Endothelial cell of umbilical vein (primary cell): ENCODE data around the gene LRRC71. TPM values are rescaled to one million over a fixed set of nuclear protein-coding genes. Genes with fewer than 3 reads are reported as not detected.

Experiments
- BruUV-seq: library from RNA; stranded (reverse); fragments of 400-500 nt; replicated peaks from 2 replicates; lab custom pipeline; 2021; lab: Mats Ljungman, UMichigan
- CTCF ChIA-PET: fragments of 300-600, 350-600 bp; sonication (Branson Sonifier 250); formaldehyde crosslinking; loops from one replicate; lab custom pipeline; 2021; ENCODE audit warnings: antibody characterized with exemption, inconsistent platforms; lab: Charles Lee
- POLR2A ChIA-PET: fragments of 300-600, 350-600 bp; sonication (Branson Sonifier 250); formaldehyde crosslinking; loops from one replicate; lab custom pipeline; 2021; ENCODE audit warnings: antibody characterized with exemption, inconsistent platforms; lab: Charles Lee
- DNase-seq: peaks from one replicate; pipeline ENCODE4 v3.0.0-alpha.2; 2011; ENCODE audit warnings: low read depth, low spot score
- FAIRE-seq: peaks from 2 replicates; lab custom pipeline; 2011; peaks lifted over from hg19 to GRCh38; lab: Jason Lieb, UNC
- H2AFZ ChIP-seq: 2 replicates; pipeline ENCODE4 v1.6.0; 2012; ENCODE audit warnings: low read depth, low read length, control low read depth, inconsistent platforms
- H3K27ac ChIP-seq: 2 replicates; pipeline ENCODE4 v1.5.1; 2011; ENCODE audit warnings: low read depth, mild to moderate bottlenecking, control low read depth, low read length, moderate library complexity; ENCODE audit not compliant: insufficient read depth
- H3K27me3 ChIP-seq, 2 experiments: 2 replicates each; pipeline versions ENCODE4 v1.6.0 to v1.6.1; 2011; ENCODE audit warnings: low read length in 2 of 2, mixed read lengths in 1 of 2; ENCODE audit not compliant: control insufficient read depth in 2 of 2, insufficient read depth in 2 of 2
- H3K36me3 ChIP-seq, 2 experiments: 2 replicates in 1 of 2; 3 replicates in 1 of 2; pipeline ENCODE4 v1.5.1; 2011; ENCODE audit warnings: low read length in 2 of 2, mild to moderate bottlenecking in 1 of 2, moderate library complexity in 1 of 2; ENCODE audit not compliant: control insufficient read depth in 2 of 2, insufficient read depth in 2 of 2; ENCODE audit errors: extremely low read depth in 1 of 2
- H3K4me1 ChIP-seq: 3 replicates; pipeline ENCODE4 v1.5.1; 2011; ENCODE audit warnings: mild to moderate bottlenecking, low read length; ENCODE audit not compliant: control insufficient read depth, insufficient read depth; ENCODE audit errors: extremely low read depth
- H3K4me2 ChIP-seq: 2 replicates; pipeline ENCODE4 v1.6.1; 2011; ENCODE audit warnings: low read length, control low read depth, mixed read lengths; ENCODE audit not compliant: insufficient read depth
- H3K4me3 ChIP-seq, 3 experiments: fragments of 200-600 bp in 1 of 3; sonication (generic), shearing (Covaris generic) in 1 of 3; replicated peaks in 1 of 3; 2 replicates each; pipeline ENCODE4 v1.5.1; 2011 to 2016; ENCODE audit warnings: control low read depth in 3 of 3, low read length in 3 of 3, mild to moderate bottlenecking in 2 of 3, inconsistent platforms in 1 of 3, low read depth in 1 of 3, moderate library complexity in 1 of 3; ENCODE audit not compliant: insufficient read depth in 1 of 3
- H3K79me2 ChIP-seq: 2 replicates; pipeline ENCODE4 v1.6.0; 2012; ENCODE audit warnings: low read length, inconsistent platforms; ENCODE audit not compliant: control insufficient read depth, insufficient read depth
- H3K9ac ChIP-seq: replicated peaks from 2 replicates; pipeline ENCODE3; 2011; ENCODE audit warnings: low read length, control low read depth; ENCODE audit not compliant: insufficient read depth; ENCODE audit errors: extremely low read depth
- H3K9me1 ChIP-seq: replicated peaks from 3 replicates; pipeline ENCODE4 v1.6.0; 2011; ENCODE audit warnings: mild to moderate bottlenecking, low read length; ENCODE audit not compliant: control insufficient read depth, insufficient read depth; ENCODE audit errors: extremely low read depth
- H3K9me3 ChIP-seq: replicated peaks from 2 replicates; pipeline ENCODE4 v1.5.1; 2012; ENCODE audit warnings: low read length, inconsistent platforms; ENCODE audit not compliant: control insufficient read depth, insufficient read depth
- H4K20me1 ChIP-seq: replicated peaks from 2 replicates; pipeline ENCODE3; 2011; ENCODE audit warnings: mild to moderate bottlenecking, low read length; ENCODE audit not compliant: control insufficient read depth, insufficient read depth; ENCODE audit errors: extremely low read depth
- EZH2 ChIP-seq: IDR thresholded peaks from 2 replicates; pipeline ENCODE4 v1.6.1; 2012; ENCODE audit warnings: borderline replicate concordance, low read depth, mild to moderate bottlenecking, moderate library complexity, low read length, inconsistent platforms; ENCODE audit not compliant: severe bottlenecking
- FOS ChIP-seq: IDR thresholded peaks from 2 replicates; pipeline ENCODE4 v1.6.1; 2011; ENCODE audit warnings: mild to moderate bottlenecking, low read length, moderate library complexity, borderline replicate concordance; ENCODE audit not compliant: insufficient read depth
- GATA2 ChIP-seq: IDR thresholded peaks from 2 replicates; pipeline ENCODE4 v1.7.0; 2011; ENCODE audit warnings: low read depth, mild to moderate bottlenecking, moderate library complexity, mixed read lengths, low read length; ENCODE audit not compliant: insufficient read length, insufficient read depth
- MYC ChIP-seq: IDR thresholded peaks from one replicate; pipeline ENCODE4 v1.6.1; 2011; ENCODE audit warnings: mild to moderate bottlenecking, low read depth, low read length
- POLR2A ChIP-seq: IDR thresholded peaks from 2 replicates; pipeline ENCODE4 v1.6.1; 2012; ENCODE audit warnings: low read depth, mild to moderate bottlenecking, control low read depth, low read length
- POLR2AphosphoS5 ChIP-seq: IDR thresholded peaks from 2 replicates; pipeline ENCODE4 v1.6.1; 2012; ENCODE audit warnings: low read depth, mild to moderate bottlenecking, control low read depth, low read length, moderate library complexity; ENCODE audit not compliant: insufficient read depth
- dilution Hi-C: fragments of 300-500 bp; cut with MboI; formaldehyde crosslinking; loops from one replicate; pipeline ENCODE4 v1.15.0; 2019; ENCODE audit warnings: low sequenced_read_pairs; ENCODE audit not compliant: extremely low pct_ligation_motif_present
- intact Hi-C: fragments of 100-400 bp; cut with micrococcal nuclease; formaldehyde crosslinking; loops from one replicate; pipeline ENCODE4 v1.10.0; 2022
- polyA plus RNA-seq, 4 experiments: library from polyadenylated mRNA; depleted of rRNA in 3 of 4; stranded (reverse) in 3 of 4; unstranded in 1 of 4; fragments of >200 nt; gene quantifications; 2 replicates each; pipeline versions ENCODE4 v1.2.1 to v1.2.3, GENCODE V29; 2011 to 2012; ENCODE audit warnings: missing spikeins in 1 of 4
- total RNA-seq: library from RNA; stranded (reverse); gene quantifications from 2 replicates; pipeline ENCODE4 v1.2.3, GENCODE V29; 2021
- TF ChIP-seq, protein P1 (sequence below), 2 donors: IDR thresholded peaks; 1 replicate in 1 of 2; 2 replicates in 1 of 2; pipeline ENCODE4 v1.5.1; 2011; ENCODE audit warnings: low read length in 2 of 2, mild to moderate bottlenecking in 2 of 2, moderate library complexity in 2 of 2, control low read depth in 1 of 2, inconsistent platforms in 1 of 2, low read depth in 1 of 2; ENCODE audit not compliant: insufficient read depth in 1 of 2; ENCODE audit errors: extremely low read depth in 1 of 2

Gene LRRC71
- total and polyA plus RNA-seq, 2 donors (not counting 3 experiments of a cell fraction or from before 2014, with no cell fraction given) = 0.35 to 0.66 TPM

GRCh38 chr1:156927215-156928042 is 7.0 kb downstream of the LRRC71 start:
- Histone ChIP-seq H3K27me3 (peaks cover 17 to 25% of the 10 kb centered on the region in 2 experiments), H3K4me3 (peak overlapping the region in 1 of 3 experiments; percentile 17), H4K20me1 (no peaks in the 10 kb centered on the region), H3K4me2 (peak overlapping the region; percentile 6), H3K9ac (no peak overlapping the region), H3K9me3 (no peaks in the 10 kb centered on the region), H3K27ac (no peak overlapping the region), H2AFZ (peak overlapping the region; percentile 63), H3K9me1 (no peaks in the 10 kb centered on the region), H3K36me3 (no peaks in the 10 kb centered on the region), H3K4me1 (peaks cover 2% of the 10 kb centered on the region), H3K79me2 (no peaks in the 10 kb centered on the region)
- TF ChIP-seq EZH2 (peak; percentile 30), POLR2A (no peak), FOS (no peak), POLR2AphosphoS5 (no peak), GATA2 (no peak), MYC (no peak)
- TF ChIP-seq, protein P1, sequence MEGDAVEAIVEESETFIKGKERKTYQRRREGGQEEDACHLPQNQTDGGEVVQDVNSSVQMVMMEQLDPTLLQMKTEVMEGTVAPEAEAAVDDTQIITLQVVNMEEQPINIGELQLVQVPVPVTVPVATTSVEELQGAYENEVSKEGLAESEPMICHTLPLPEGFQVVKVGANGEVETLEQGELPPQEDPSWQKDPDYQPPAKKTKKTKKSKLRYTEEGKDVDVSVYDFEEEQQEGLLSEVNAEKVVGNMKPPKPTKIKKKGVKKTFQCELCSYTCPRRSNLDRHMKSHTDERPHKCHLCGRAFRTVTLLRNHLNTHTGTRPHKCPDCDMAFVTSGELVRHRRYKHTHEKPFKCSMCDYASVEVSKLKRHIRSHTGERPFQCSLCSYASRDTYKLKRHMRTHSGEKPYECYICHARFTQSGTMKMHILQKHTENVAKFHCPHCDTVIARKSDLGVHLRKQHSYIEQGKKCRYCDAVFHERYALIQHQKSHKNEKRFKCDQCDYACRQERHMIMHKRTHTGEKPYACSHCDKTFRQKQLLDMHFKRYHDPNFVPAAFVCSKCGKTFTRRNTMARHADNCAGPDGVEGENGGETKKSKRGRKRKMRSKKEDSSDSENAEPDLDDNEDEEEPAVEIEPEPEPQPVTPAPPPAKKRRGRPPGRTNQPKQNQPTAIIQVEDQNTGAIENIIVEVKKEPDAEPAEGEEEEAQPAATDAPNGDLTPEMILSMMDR (IDR thresholded peaks at IDR 0.05; ENCODE audit: extremely low read depth in 1 of 2, insufficient read depth in 1 of 2, low read depth in 1 of 2, low read length in 2 of 2) = peak; percentile 82 to 93
- ChIA-PET CTCF (interaction anchor here (0.6 to 11.2 kb wide), 61 partner anchors 8 to 578 kb away, joined by 3 to 312 read pairs (median 4); partner anchors contain the start of genes HAPLN2, INSRR, ISG20L2 and METTL25B), POLR2A (no interaction called here)
- intact Hi-C loops (loop anchor here (1.0 to 5.0 kb wide), 9 partner anchors 35 to 300 kb away; partner anchors contain the start of gene NTRK1), dilution Hi-C loops (no loop called here)
- peak; percentile 79 for DNase-seq
- FAIRE-seq = peak; percentile 83
- no TSS peak for BruUV-seq
